Brain microvascular endothelial cell (primary cell): ENCODE results near the gene IL2RA.
"Not testable (repeated sequence)": the region's sequence is repeated elsewhere in the genome, so short reads cannot be mapped to it uniquely, and the experiment has no call there.

Experiments used
- DNase-seq: peaks from one replicate; pipeline ENCODE4 v3.0.0-alpha.2; 2020
- H3K27ac ChIP-seq: fragments of 250-450 bp; sonication (Bioruptor Pico); 2 replicates; pipeline ENCODE4 v1.5.1; 2020; ENCODE audit warnings: mild to moderate bottlenecking, moderate library complexity
- H3K27me3 ChIP-seq: fragments of 250-450 bp; sonication (Bioruptor Pico); replicated peaks from 2 replicates; pipeline ENCODE4 v1.5.1; 2020; ENCODE audit warnings: mild to moderate bottlenecking
- H3K36me3 ChIP-seq: fragments of 250-450 bp; sonication (Bioruptor Pico); replicated peaks from 2 replicates; pipeline ENCODE4 v1.5.1; 2020; ENCODE audit warnings: mild to moderate bottlenecking
- H3K4me3 ChIP-seq: 2 replicates; pipeline ENCODE4 v1.5.1; 2011; ENCODE audit warnings: low read depth, mild to moderate bottlenecking, control low read depth, low read length, moderate library complexity
- in situ Hi-C: cut with HindIII; loops from 2 replicates; pipeline ENCODE4 v1.10.0; 2017; ENCODE audit warnings: low sequenced_read_pairs, low pct_ligation_motif_present
- TF ChIP-seq, protein P1 (sequence below): IDR thresholded peaks from 2 replicates; pipeline ENCODE4 v1.5.1; 2011; ENCODE audit warnings: low read depth, mild to moderate bottlenecking, moderate library complexity, low read length, control low read depth, inconsistent platforms; ENCODE audit errors: missing control alignments

IL2RA gene

DNA sequence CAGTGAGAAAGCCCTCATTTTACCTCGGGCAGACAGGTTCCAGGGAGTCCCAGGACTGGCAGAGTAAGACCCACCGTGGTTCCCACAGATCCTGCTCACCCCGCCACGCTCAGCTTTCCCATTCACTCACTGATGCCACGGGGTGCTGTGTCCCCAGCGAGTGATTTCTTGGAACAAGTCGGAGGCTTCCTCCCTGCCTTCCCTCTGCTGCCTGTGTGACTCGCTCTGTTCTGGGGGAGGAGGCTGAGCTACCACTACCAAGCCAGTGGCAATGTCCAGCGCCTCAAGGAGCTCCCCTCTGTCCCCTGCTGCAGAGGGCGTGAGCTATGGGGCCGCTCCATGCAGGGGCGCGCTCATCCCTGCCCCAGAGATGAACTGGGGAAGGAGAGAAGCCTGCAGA lies 97.4 kb downstream of the IL2RA start:
- Histone ChIP-seq H3K27ac (no peak overlapping the region), H3K27me3 (no peaks in the 10 kb centered on the region), H3K4me3 (no peak overlapping the region), H3K36me3 (no peaks in the 10 kb centered on the region)
- TF ChIP-seq, protein P1, sequence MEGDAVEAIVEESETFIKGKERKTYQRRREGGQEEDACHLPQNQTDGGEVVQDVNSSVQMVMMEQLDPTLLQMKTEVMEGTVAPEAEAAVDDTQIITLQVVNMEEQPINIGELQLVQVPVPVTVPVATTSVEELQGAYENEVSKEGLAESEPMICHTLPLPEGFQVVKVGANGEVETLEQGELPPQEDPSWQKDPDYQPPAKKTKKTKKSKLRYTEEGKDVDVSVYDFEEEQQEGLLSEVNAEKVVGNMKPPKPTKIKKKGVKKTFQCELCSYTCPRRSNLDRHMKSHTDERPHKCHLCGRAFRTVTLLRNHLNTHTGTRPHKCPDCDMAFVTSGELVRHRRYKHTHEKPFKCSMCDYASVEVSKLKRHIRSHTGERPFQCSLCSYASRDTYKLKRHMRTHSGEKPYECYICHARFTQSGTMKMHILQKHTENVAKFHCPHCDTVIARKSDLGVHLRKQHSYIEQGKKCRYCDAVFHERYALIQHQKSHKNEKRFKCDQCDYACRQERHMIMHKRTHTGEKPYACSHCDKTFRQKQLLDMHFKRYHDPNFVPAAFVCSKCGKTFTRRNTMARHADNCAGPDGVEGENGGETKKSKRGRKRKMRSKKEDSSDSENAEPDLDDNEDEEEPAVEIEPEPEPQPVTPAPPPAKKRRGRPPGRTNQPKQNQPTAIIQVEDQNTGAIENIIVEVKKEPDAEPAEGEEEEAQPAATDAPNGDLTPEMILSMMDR = no peak
- in situ Hi-C loops = no loop called here
- no peak for DNase-seq

DNA sequence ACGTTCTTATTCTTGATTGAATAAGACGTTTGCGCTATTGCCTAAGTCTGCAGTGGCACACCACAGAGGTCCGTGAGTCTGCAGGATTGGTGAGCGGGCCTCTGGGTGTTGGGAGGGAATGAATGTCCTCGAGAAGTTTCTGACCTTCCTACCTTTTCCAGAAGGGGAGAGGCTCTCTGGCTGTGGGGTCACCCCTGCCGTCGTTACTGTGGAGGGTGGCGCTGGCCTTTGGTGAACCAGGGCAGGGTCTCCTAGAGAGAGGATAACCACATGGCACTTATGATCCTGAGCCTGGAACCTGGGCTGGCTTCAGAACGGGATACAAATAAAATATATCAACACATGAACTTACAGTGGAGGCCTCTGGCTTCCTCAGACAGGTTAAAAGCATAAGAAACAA lies 98.6 kb downstream of the IL2RA start:
- TF ChIP-seq, protein P1 = no peak
- no peak overlapping the region for H3K27ac ChIP-seq
- H3K27me3 ChIP-seq = no peaks in the 10 kb centered on the region
- H3K36me3 ChIP-seq = no peaks in the 10 kb centered on the region
- no peak overlapping the region for H3K4me3 ChIP-seq
- no peak for DNase-seq
- in situ Hi-C loops = no loop called here

DNA sequence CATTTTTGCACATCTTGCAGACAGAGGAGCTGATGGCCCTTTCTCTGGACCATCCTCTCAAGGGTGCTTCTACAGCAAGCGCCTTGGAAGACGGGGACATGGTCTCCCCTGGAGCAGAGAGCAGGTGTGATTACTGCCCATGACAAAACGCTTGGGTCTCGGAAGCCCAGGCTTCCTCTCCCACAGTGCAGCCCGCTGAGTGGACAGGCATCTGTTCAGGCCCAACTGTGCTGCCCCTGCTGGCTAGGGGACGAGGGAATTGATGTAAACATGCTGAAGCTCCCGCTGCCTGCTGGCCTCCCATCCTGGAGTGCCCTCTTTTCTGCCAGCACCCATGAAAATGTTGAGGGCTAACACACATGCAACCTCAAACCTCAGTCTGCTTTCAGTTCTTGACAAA lies 99.1 kb downstream of the IL2RA start:
- no peaks in the 10 kb centered on the region for H3K27me3 ChIP-seq
- in situ Hi-C loops = no loop called here
- TF ChIP-seq, protein P1 = no peak
- H3K36me3 ChIP-seq = no peaks in the 10 kb centered on the region
- no peak overlapping the region for H3K27ac ChIP-seq
- H3K4me3 ChIP-seq = no peak overlapping the region
- DNase-seq = no peak

DNA sequence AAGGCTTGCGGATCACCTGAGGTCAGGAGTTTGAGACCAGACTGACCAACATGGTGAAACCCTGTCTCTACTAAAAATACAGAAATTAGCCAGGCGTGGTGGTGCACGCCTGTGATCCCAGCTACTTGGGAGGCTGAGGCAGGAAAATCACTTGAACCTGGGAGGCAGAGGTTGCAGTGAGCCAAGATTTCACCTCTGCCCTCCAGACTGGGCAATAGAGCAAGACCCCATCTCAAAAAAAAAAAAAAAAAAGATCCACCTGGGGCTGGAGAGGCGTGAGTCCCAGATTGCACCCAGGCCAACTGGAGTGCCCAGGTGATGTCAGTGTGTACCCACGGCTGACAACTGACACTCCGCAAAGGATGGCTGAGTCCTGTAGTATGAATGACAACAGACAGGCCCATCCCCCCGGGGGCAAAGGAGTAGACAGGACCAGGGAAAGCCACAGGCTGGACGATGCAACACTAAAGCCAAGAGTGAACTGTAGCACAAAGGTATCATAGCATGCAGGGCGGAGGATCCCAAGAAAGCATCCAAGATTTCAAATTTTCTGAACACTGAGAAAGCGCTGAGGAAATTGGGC lies 99.7 kb downstream of the IL2RA start:
- DNase-seq, in situ Hi-C loops, H3K4me3 ChIP-seq, H3K36me3 ChIP-seq, H3K27me3 ChIP-seq, H3K27ac ChIP-seq: not testable (repeated sequence)

DNA sequence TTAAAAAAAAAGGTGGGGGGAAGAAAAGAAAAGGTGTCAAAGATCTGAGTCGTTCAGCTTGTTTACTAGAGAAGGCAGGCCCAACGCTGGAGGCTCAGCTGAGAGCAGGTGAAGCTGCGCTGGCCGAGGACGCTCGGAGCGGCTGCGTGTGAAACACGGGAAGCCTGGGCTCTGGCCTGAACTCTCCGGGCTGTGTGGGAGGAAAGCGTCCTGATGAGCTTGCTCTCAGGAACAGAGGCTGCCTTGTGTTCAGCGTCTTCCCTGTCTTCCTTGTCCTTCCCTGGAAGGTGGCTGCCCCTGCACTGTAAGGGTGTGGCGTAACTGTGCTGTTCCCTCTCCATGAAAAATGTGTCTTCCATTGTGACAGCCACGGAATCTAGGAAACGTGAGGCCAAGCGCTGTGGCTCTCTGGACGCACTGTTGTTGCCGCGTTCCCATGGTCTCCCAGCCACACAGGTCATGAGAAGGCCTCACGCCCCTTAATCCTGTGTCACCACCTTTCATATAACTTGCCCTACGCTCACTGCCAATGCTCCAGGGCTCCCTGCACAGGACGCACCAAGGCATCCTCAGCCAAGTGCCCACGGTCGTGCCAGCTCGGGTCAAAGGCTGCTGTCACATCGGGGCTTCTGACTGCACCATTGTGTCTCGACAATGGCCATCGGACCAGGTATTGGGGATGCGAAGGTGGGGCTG lies 100.6 kb downstream of the IL2RA start:
- Histone ChIP-seq H3K36me3 (no peaks in the 10 kb centered on the region), H3K27ac (no peak overlapping the region), H3K4me3 (no peak overlapping the region), H3K27me3 (no peaks in the 10 kb centered on the region)
- in situ Hi-C loops = no loop called here
- DNase-seq = no peak
- TF ChIP-seq, protein P1 = no peak

DNA sequence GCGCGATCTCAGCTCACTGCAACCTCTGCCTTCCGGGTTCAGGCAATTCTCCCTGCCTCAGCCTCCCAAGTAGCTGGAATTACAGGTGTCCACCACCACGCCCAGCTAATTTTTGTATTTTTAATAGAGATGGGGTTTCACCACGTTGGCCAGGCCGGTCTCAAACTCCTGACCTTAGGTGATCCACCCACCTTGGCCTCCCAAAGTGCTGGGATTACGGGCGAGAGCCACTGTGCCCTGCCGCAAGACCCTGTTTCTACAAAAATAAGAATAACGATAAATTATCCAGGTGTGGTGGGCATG lies 101.2 kb downstream of the IL2RA start:
- not testable (repeated sequence) for H3K36me3 ChIP-seq, H3K4me3 ChIP-seq, H3K27ac ChIP-seq

More for the DNA sequence above, 101.2 kb downstream of the IL2RA start:
- DNase-seq, H3K27me3 ChIP-seq, in situ Hi-C loops: not testable (repeated sequence)
